AG10803 (cell line): ENCODE measurements around the gene ATXN7L1.

Source experiments
- DNase-seq: peaks from one replicate; pipeline ENCODE4 v3.0.0; 2010; ENCODE audit warnings: low read depth
- H3K4me3 ChIP-seq: 2 replicates; pipeline ENCODE4 v1.5.1; 2011; ENCODE audit warnings: mild to moderate bottlenecking, low read length, control low read depth
- CTCF ChIP-seq: conservative IDR thresholded peaks from 2 replicates; pipeline ENCODE4 v1.5.1; 2011; ENCODE audit warnings: mild to moderate bottlenecking, low read length, control low read depth, inconsistent platforms

Gene ATXN7L1

GRCh38 chr7:105905209-105905909 lies 29.0 kb upstream of the ATXN7L1 start:
- H3K4me3 ChIP-seq = no peak overlapping the region
- TF ChIP-seq CTCF = no peak
- DNase-seq = no peak

- TF ChIP-seq CTCF = no peak
- H3K4me3 ChIP-seq = no peak overlapping the region
- no peak for DNase-seq
Observed at GRCh38 chr7:105904064-105904463, 27.7 kb upstream of the ATXN7L1 start.

- TF ChIP-seq CTCF = no peak
- H3K4me3 ChIP-seq = no peak overlapping the region
- no peak for DNase-seq
Observed at GRCh38 chr7:105902325-105902911, 26.0 kb upstream of the ATXN7L1 start.

GRCh38 chr7:105897999-105898398 lies 21.6 kb upstream of the ATXN7L1 start:
- TF ChIP-seq CTCF = no peak
- DNase-seq = no peak
- H3K4me3 ChIP-seq = no peak overlapping the region

GRCh38 chr7:105896407-105896911 lies 20.1 kb upstream of the ATXN7L1 start:
- no peak overlapping the region for H3K4me3 ChIP-seq
- DNase-seq = peak; percentile 61
- TF ChIP-seq CTCF = no peak

GRCh38 chr7:105894131-105894530 lies 17.7 kb upstream of the ATXN7L1 start:
- no peak overlapping the region for H3K4me3 ChIP-seq
- TF ChIP-seq CTCF = no peak
- no peak for DNase-seq

GRCh38 chr7:105892387-105892786 lies 16.0 kb upstream of the ATXN7L1 start:
- TF ChIP-seq CTCF = no peak
- no peak for DNase-seq
- no peak overlapping the region for H3K4me3 ChIP-seq
